Globus pallidus (tissue), 1 donor: Measurements from ENCODE around the gene IL23R.

Source experiments
- DNase-seq: peaks from one replicate; pipeline ENCODE4 v3.0.0-alpha.2; 2015; ENCODE audit warnings: low spot score

The IL23R gene

GRCh38 chr1:67239738-67240137 lies 73.5 kb downstream of the IL23R start:
- no peak for DNase-seq

GRCh38 chr1:67241200-67241746 lies 75.0 kb downstream of the IL23R start:
- DNase-seq: no peak

- DNase-seq: no peak
These were observed 75.8 kb downstream of the IL23R start for GRCh38 chr1:67242016-67242415.

GRCh38 chr1:67250051-67250653 lies 83.9 kb downstream of the IL23R start:
- no peak for DNase-seq

- no peak for DNase-seq
These were observed 90.3 kb downstream of the IL23R start for GRCh38 chr1:67256291-67257172.

GRCh38 chr1:67257173-67257535 lies 90.9 kb downstream of the IL23R start:
- DNase-seq: no peak

GRCh38 chr1:67261680-67262079 lies 95.4 kb downstream of the IL23R start:
- DNase-seq: no peak

- DNase-seq: no peak
These were observed 96.5 kb downstream of the IL23R start for GRCh38 chr1:67262735-67263134.

GRCh38 chr1:67264152-67264551 lies 97.9 kb downstream of the IL23R start:
- DNase-seq: no peak

- no peak for DNase-seq
These were observed 98.6 kb downstream of the IL23R start for GRCh38 chr1:67264899-67265298.

GRCh38 chr1:67269061-67269460 lies 102.8 kb downstream of the IL23R start:
- no peak for DNase-seq

- no peak for DNase-seq
These were observed 104.3 kb downstream of the IL23R start for GRCh38 chr1:67270541-67270940.

- no peak for DNase-seq
These were observed 107.3 kb downstream of the IL23R start for GRCh38 chr1:67273591-67273990.

GRCh38 chr1:67274623-67275325 lies 108.5 kb downstream of the IL23R start:
- no peak for DNase-seq

- DNase-seq: peak; percentile 1
These were observed 114.4 kb downstream of the IL23R start for GRCh38 chr1:67280696-67281095.

- no peak for DNase-seq
These were observed 115.0 kb downstream of the IL23R start for GRCh38 chr1:67281244-67281643.

GRCh38 chr1:67285780-67286488 lies 119.7 kb downstream of the IL23R start:
- DNase-seq: no peak

- DNase-seq: no peak
These were observed 124.0 kb downstream of the IL23R start for GRCh38 chr1:67290236-67290635.

GRCh38 chr1:67294836-67295617 lies 128.8 kb downstream of the IL23R start:
- DNase-seq: no peak

- DNase-seq: no peak
These were observed 132.5 kb downstream of the IL23R start for GRCh38 chr1:67298762-67299161.

- no peak for DNase-seq
These were observed 133.0 kb downstream of the IL23R start for GRCh38 chr1:67299296-67299695.
